ENCODE results near the gene SLAIN1. TPM values are rescaled to one million over a fixed set of nuclear protein-coding genes. Genes with fewer than 3 reads are reported as not detected.

SLAIN1 gene
- total and polyA plus RNA-seq, 10 of the 15 experiments (the other 5 are each of a cell fraction or from before 2014, with no cell fraction given), result 11.9 to 140 (median 56.9) TPM

DNA sequence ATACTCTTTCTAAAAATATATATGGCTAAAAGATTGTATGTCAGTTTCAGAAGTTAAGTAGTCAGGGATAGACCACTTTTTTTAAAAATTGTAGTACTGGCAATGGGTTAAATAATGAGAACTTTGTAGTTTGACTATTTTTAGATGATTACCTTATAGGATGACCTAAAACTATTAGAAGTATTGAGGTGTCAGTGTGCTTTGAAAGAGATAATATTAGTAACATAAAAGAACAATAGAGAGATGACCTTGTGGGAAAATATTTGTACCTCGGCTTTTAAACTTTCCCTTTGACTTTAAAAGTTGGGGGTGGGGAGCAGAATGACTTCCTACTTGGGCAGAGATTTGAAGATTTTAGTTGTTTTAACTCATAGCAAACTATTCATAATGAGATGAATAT is 48.3 kb downstream of the SLAIN1 start (continued):
- no peak for TF ChIP-seq TCF3 (IDR thresholded peaks at IDR 0.05; ENCODE audit: borderline replicate concordance, insufficient read depth, low read depth, low read length)
- TF ChIP-seq, protein P1, sequence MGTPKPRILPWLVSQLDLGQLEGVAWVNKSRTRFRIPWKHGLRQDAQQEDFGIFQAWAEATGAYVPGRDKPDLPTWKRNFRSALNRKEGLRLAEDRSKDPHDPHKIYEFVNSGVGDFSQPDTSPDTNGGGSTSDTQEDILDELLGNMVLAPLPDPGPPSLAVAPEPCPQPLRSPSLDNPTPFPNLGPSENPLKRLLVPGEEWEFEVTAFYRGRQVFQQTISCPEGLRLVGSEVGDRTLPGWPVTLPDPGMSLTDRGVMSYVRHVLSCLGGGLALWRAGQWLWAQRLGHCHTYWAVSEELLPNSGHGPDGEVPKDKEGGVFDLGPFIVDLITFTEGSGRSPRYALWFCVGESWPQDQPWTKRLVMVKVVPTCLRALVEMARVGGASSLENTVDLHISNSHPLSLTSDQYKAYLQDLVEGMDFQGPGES (IDR thresholded peaks at IDR 0.05), result no peak
- TF ChIP-seq, protein P2, sequence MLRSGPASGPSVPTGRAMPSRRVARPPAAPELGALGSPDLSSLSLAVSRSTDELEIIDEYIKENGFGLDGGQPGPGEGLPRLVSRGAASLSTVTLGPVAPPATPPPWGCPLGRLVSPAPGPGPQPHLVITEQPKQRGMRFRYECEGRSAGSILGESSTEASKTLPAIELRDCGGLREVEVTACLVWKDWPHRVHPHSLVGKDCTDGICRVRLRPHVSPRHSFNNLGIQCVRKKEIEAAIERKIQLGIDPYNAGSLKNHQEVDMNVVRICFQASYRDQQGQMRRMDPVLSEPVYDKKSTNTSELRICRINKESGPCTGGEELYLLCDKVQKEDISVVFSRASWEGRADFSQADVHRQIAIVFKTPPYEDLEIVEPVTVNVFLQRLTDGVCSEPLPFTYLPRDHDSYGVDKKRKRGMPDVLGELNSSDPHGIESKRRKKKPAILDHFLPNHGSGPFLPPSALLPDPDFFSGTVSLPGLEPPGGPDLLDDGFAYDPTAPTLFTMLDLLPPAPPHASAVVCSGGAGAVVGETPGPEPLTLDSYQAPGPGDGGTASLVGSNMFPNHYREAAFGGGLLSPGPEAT (IDR thresholded peaks at IDR 0.05; ENCODE audit: low read depth), result no peak
- no peak for TF ChIP-seq MTA2 (IDR thresholded peaks at IDR 0.05; ENCODE audit: low read depth)
- TF ChIP-seq FOS (IDR thresholded peaks at IDR 0.05; ENCODE audit: borderline replicate concordance, extremely low read depth, insufficient read length), result no peak
- no peak for TF ChIP-seq SMARCA5 (IDR thresholded peaks at IDR 0.05)
- TF ChIP-seq, protein P3, sequence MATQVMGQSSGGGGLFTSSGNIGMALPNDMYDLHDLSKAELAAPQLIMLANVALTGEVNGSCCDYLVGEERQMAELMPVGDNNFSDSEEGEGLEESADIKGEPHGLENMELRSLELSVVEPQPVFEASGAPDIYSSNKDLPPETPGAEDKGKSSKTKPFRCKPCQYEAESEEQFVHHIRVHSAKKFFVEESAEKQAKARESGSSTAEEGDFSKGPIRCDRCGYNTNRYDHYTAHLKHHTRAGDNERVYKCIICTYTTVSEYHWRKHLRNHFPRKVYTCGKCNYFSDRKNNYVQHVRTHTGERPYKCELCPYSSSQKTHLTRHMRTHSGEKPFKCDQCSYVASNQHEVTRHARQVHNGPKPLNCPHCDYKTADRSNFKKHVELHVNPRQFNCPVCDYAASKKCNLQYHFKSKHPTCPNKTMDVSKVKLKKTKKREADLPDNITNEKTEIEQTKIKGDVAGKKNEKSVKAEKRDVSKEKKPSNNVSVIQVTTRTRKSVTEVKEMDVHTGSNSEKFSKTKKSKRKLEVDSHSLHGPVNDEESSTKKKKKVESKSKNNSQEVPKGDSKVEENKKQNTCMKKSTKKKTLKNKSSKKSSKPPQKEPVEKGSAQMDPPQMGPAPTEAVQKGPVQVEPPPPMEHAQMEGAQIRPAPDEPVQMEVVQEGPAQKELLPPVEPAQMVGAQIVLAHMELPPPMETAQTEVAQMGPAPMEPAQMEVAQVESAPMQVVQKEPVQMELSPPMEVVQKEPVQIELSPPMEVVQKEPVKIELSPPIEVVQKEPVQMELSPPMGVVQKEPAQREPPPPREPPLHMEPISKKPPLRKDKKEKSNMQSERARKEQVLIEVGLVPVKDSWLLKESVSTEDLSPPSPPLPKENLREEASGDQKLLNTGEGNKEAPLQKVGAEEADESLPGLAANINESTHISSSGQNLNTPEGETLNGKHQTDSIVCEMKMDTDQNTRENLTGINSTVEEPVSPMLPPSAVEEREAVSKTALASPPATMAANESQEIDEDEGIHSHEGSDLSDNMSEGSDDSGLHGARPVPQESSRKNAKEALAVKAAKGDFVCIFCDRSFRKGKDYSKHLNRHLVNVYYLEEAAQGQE (IDR thresholded peaks at IDR 0.05; ENCODE audit: low read depth, low read length), result no peak
- no peak for TF ChIP-seq TAF1 (IDR thresholded peaks at IDR 0.05; ENCODE audit: borderline replicate concordance, low read depth, low read length)
- TF ChIP-seq, protein P4, sequence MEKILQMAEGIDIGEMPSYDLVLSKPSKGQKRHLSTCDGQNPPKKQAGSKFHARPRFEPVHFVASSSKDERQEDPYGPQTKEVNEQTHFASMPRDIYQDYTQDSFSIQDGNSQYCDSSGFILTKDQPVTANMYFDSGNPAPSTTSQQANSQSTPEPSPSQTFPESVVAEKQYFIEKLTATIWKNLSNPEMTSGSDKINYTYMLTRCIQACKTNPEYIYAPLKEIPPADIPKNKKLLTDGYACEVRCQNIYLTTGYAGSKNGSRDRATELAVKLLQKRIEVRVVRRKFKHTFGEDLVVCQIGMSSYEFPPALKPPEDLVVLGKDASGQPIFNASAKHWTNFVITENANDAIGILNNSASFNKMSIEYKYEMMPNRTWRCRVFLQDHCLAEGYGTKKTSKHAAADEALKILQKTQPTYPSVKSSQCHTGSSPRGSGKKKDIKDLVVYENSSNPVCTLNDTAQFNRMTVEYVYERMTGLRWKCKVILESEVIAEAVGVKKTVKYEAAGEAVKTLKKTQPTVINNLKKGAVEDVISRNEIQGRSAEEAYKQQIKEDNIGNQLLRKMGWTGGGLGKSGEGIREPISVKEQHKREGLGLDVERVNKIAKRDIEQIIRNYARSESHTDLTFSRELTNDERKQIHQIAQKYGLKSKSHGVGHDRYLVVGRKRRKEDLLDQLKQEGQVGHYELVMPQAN (conservative IDR thresholded peaks at IDR 0.05), result no peak
- no peak for TF ChIP-seq HCFC1 (IDR thresholded peaks at IDR 0.05; ENCODE audit: low read length)
- TF ChIP-seq SUZ12 (IDR thresholded peaks at IDR 0.05; ENCODE audit: unreplicated experiment), result no peak
- no peak for TF ChIP-seq ZSCAN29 (IDR thresholded peaks at IDR 0.05)
- TF ChIP-seq BCL11A (IDR thresholded peaks at IDR 0.05; ENCODE audit: low read depth, low read length), result no peak
- TF ChIP-seq BHLHE40 (IDR thresholded peaks at IDR 0.05; ENCODE audit: borderline replicate concordance in 1 of 2, low read depth in 2 of 2, low read length in 1 of 2), result no peak
- no peak for TF ChIP-seq IRF4 (IDR thresholded peaks at IDR 0.05; ENCODE audit: low read depth, low read length)
- TF ChIP-seq EZH2 (IDR thresholded peaks at IDR 0.05; ENCODE audit: borderline replicate concordance, control insufficient read depth, low read depth, low read length), result no peak
- TF ChIP-seq ASH2L (IDR thresholded peaks at IDR 0.05; ENCODE audit: borderline replicate concordance, low read depth), result no peak
- no peak for TF ChIP-seq SREBF2 (IDR thresholded peaks at IDR 0.05; ENCODE audit: low read length)
- no peak for TF ChIP-seq CHD1 (IDR thresholded peaks at IDR 0.05; ENCODE audit: low read depth, low read length)
- no peak for TF ChIP-seq KAT2A (conservative IDR thresholded peaks at IDR 0.05; ENCODE audit: control insufficient read depth, low read depth, low read length)
- TF ChIP-seq SIX5 (IDR thresholded peaks at IDR 0.05; ENCODE audit: low read depth, low read length, severe bottlenecking), result no peak
- no peak for TF ChIP-seq RCOR1 (conservative IDR thresholded peaks at IDR 0.05; ENCODE audit: low read depth, low read length)
- no peak for TF ChIP-seq NFXL1 (IDR thresholded peaks at IDR 0.05; ENCODE audit: borderline replicate concordance)
- no peak for TF ChIP-seq STAT3 (IDR thresholded peaks at IDR 0.05; ENCODE audit: low read depth, low read length)

Data from GM12878 (cell line).